HFFc6 (cell line): ENCODE data around the gene CLCN4. TPM values are rescaled to one million over a fixed set of nuclear protein-coding genes. Genes with fewer than 3 reads are reported as not detected.

Experiments
- DNase-seq: peaks from one replicate; pipeline ENCODE4 v3.0.0-alpha.2; 2018
- H3K27ac Mint-ChIP-seq: 2 replicates; pipeline ENCODE4 v1.8.0; 2020; ENCODE audit warnings: mild to moderate bottlenecking, mixed read lengths
- H3K27me3 Mint-ChIP-seq: 2 replicates; pipeline ENCODE4 v1.8.0; 2021; ENCODE audit warnings: mild to moderate bottlenecking, moderate library complexity, mixed read lengths; ENCODE audit not compliant: insufficient read depth
- H3K36me3 Mint-ChIP-seq: 2 replicates; pipeline ENCODE4 v1.8.0; 2021; ENCODE audit warnings: low read depth, mixed read lengths
- H3K4me1 Mint-ChIP-seq: 2 replicates; pipeline ENCODE4 v1.8.0; 2020; ENCODE audit warnings: low read depth, mixed read lengths
- H3K4me3 Mint-ChIP-seq: 2 replicates; pipeline ENCODE4 v1.8.0; 2020; ENCODE audit warnings: mild to moderate bottlenecking, moderate library complexity, mixed read lengths
- H3K9me3 Mint-ChIP-seq: 2 replicates; pipeline ENCODE4 v1.8.0; 2020; ENCODE audit warnings: mild to moderate bottlenecking, mixed read lengths
- total RNA-seq, 6 experiments: library from RNA; stranded (reverse); fragmentation: NEBNext Ultra II Directional; extraction: Animal tissue kit (Norgen Biotek cat#: 25700); gene quantifications; 2 replicates in 1 of 6; 3 replicates in 5 of 6; pipeline ENCODE4 v1.2.3, GENCODE V29; 2021
- TF ChIP-seq, protein P1 (sequence below): fragments of 200-600 bp; sonication (generic); IDR thresholded peaks from 2 replicates; pipeline ENCODE4 v1.5.0; 2021; ENCODE audit warnings: antibody characterized with exemption, mild to moderate bottlenecking

CLCN4 gene
- total RNA-seq, 6 experiments from 2014 or later: 0.14 to 0.17 TPM; not detected in 4

DNA sequence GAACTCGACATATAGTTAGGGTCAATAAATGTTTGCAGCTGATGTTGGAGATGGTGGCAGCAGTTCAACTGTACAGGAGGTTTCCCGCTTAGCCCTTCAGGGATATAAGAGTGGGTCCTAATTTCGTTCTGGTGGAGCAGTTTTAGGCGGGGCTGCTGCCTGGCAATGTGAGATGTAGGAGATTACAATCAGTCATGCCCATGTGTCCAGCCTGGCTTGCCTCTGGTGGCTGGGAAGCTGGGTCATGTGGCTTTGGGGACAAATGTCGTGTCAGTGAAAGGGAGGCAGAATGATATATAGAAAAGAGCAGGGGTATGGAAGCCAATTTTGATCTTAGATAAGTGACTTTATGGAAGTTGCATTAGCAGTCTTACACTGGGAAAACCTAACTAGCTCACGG, 129.4 kb downstream of the CLCN4 start:
- Mint-ChIP-seq H3K27ac (no peak overlapping the region), H3K4me3 (no peak overlapping the region), H3K9me3 (no peaks in the 10 kb centered on the region), H3K27me3 (peaks cover 16% of the 10 kb centered on the region), H3K36me3 (no peaks in the 10 kb centered on the region), H3K4me1 (peaks cover 7% of the 10 kb centered on the region)
- DNase-seq: no peak
- TF ChIP-seq, protein P1, sequence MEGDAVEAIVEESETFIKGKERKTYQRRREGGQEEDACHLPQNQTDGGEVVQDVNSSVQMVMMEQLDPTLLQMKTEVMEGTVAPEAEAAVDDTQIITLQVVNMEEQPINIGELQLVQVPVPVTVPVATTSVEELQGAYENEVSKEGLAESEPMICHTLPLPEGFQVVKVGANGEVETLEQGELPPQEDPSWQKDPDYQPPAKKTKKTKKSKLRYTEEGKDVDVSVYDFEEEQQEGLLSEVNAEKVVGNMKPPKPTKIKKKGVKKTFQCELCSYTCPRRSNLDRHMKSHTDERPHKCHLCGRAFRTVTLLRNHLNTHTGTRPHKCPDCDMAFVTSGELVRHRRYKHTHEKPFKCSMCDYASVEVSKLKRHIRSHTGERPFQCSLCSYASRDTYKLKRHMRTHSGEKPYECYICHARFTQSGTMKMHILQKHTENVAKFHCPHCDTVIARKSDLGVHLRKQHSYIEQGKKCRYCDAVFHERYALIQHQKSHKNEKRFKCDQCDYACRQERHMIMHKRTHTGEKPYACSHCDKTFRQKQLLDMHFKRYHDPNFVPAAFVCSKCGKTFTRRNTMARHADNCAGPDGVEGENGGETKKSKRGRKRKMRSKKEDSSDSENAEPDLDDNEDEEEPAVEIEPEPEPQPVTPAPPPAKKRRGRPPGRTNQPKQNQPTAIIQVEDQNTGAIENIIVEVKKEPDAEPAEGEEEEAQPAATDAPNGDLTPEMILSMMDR: no peak

Other genes starting within 250 kb of the CLCN4 start
- not detected for gene CLDN34, start 189.6 kb upstream of the CLCN4 start, total RNA-seq